Measurements from ENCODE around the gene HTR7. TPM values are rescaled to one million over a fixed set of nuclear protein-coding genes. Genes with fewer than 3 reads are reported as not detected.
"Not testable (repeated sequence)": the region's sequence is repeated elsewhere in the genome, so short reads cannot be mapped to it uniquely, and the experiment has no call there.

HTR7 gene
- total RNA-seq, 1 donor from 2014 or later, result 0.32 TPM

- Histone ChIP-seq H3K27ac (no peak overlapping the region), H3K4me3 (no peak overlapping the region), H3K4me1 (no peaks in the 10 kb centered on the region), H3K9me3 (no peaks in the 10 kb centered on the region), H3K36me3 (no peaks in the 10 kb centered on the region), H3K27me3 (ENCODE audit: low read depth) (no peaks in the 10 kb centered on the region)
- DNase-seq (no peak), ATAC-seq (no peak)
- TF ChIP-seq CTCF (IDR thresholded peaks at IDR 0.05), result no peak
- intact Hi-C loops (cut with DNase I), result no loop called here
Measured at GRCh38 chr10:90832111-90832510, 25.7 kb downstream of the HTR7 start.

GRCh38 chr10:90822508-90822907 is 35.3 kb downstream of the HTR7 start:
- no peak for ATAC-seq
- no peak overlapping the region for H3K4me3 ChIP-seq
- intact Hi-C loops (cut with DNase I), result no loop called here
- no peak overlapping the region for H3K27ac ChIP-seq
- H3K27me3 ChIP-seq (ENCODE audit: low read depth), result no peaks in the 10 kb centered on the region
- TF ChIP-seq CTCF (IDR thresholded peaks at IDR 0.05), result no peak
- H3K4me1 ChIP-seq, result no peaks in the 10 kb centered on the region
- peaks cover 13% of the 10 kb centered on the region for H3K9me3 ChIP-seq
- no peaks in the 10 kb centered on the region for H3K36me3 ChIP-seq
- DNase-seq, result no peak

GRCh38 chr10:90821864-90822263 is 36.0 kb downstream of the HTR7 start:
- H3K4me3 ChIP-seq; H3K4me1 ChIP-seq; ATAC-seq; H3K27ac ChIP-seq; H3K27me3 ChIP-seq (ENCODE audit: low read depth); H3K36me3 ChIP-seq; DNase-seq; intact Hi-C loops (cut with DNase I): not testable (repeated sequence)
- peaks cover 13% of the 10 kb centered on the region for H3K9me3 ChIP-seq

GRCh38 chr10:90819911-90820310 is 37.9 kb downstream of the HTR7 start:
- Histone ChIP-seq H3K27ac (no peak overlapping the region), H3K36me3 (no peaks in the 10 kb centered on the region), H3K9me3 (peaks cover 13% of the 10 kb centered on the region), H3K4me1 (no peaks in the 10 kb centered on the region), H3K4me3 (no peak overlapping the region), H3K27me3 (ENCODE audit: low read depth) (no peaks in the 10 kb centered on the region)
- TF ChIP-seq CTCF (IDR thresholded peaks at IDR 0.05), result no peak
- intact Hi-C loops (cut with DNase I), result no loop called here
- no peak for DNase-seq
- ATAC-seq, result no peak

- H3K4me1 ChIP-seq, result no peaks in the 10 kb centered on the region
- intact Hi-C loops (cut with DNase I), result no loop called here
- no peaks in the 10 kb centered on the region for H3K27me3 ChIP-seq (ENCODE audit: low read depth)
- ATAC-seq, result no peak
- TF ChIP-seq CTCF (IDR thresholded peaks at IDR 0.05), result no peak
- DNase-seq, result no peak
- H3K4me3 ChIP-seq, result no peak overlapping the region
- peaks cover 13% of the 10 kb centered on the region for H3K9me3 ChIP-seq
- H3K27ac ChIP-seq, result no peak overlapping the region
- no peaks in the 10 kb centered on the region for H3K36me3 ChIP-seq
Measured at GRCh38 chr10:90818736-90819135, 39.1 kb downstream of the HTR7 start.

- intact Hi-C loops (cut with DNase I), result no loop called here
Measured at GRCh38 chr10:90817128-90817889, 40.5 kb downstream of the HTR7 start.

More at GRCh38 chr10:90817128-90817889, 40.5 kb downstream of the HTR7 start:
- no peak overlapping the region for H3K27ac ChIP-seq
- no peaks in the 10 kb centered on the region for H3K4me1 ChIP-seq
- peaks cover 5% of the 10 kb centered on the region for H3K9me3 ChIP-seq
- no peak for TF ChIP-seq CTCF (IDR thresholded peaks at IDR 0.05)
- no peaks in the 10 kb centered on the region for H3K27me3 ChIP-seq (ENCODE audit: low read depth)
- H3K36me3 ChIP-seq, result no peaks in the 10 kb centered on the region
- no peak overlapping the region for H3K4me3 ChIP-seq
- no peak for DNase-seq
- ATAC-seq, result no peak
